OCI-LY7 (cell line): Measurements from ENCODE around the gene SPAG16.

Experiments
- CTCF ChIP-seq: fragments of 200-600 bp; sonication (generic); conservative IDR thresholded peaks from 2 replicates; pipeline ENCODE4 v1.5.1; 2014; ENCODE audit warnings: mild to moderate bottlenecking, antibody characterized with exemption, low read length, moderate library complexity, mixed read lengths
- EZH2phosphoT487 ChIP-seq: fragments of 200-600 bp; sonication (generic); IDR thresholded peaks from 2 replicates; pipeline ENCODE4 v1.6.1; 2018; ENCODE audit warnings: low read depth, borderline replicate concordance, mild to moderate bottlenecking, mixed run types, antibody characterized with exemption, low read length, moderate library complexity, mixed read lengths

GRCh38 chr2:214311031-214311533 lies 1026.8 kb downstream of the SPAG16 start:
- TF ChIP-seq CTCF (no peak), EZH2phosphoT487 (no peak)
